ENCODE data around the gene SDK1.

The SDK1 gene

DNA sequence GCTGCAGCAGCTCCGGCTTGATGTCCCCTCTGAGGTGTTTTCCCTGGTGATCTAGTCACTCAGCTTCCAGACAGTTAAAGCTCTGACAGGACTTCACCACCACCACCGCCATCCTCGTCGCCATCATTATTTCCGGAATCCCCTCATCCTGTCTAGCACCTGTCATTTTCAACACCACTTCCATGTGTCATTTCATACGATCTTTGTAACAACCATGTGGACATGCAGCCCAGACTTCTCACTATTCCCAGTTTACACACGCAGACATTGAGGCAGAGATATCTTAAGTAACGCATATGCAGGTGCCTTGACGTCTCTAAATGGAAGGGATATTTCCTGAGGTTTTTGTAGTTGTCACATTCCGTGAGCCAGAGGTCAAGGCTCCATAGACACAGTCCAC lies 850.5 kb downstream of the SDK1 start:
- DNase-seq: no peak

DNA sequence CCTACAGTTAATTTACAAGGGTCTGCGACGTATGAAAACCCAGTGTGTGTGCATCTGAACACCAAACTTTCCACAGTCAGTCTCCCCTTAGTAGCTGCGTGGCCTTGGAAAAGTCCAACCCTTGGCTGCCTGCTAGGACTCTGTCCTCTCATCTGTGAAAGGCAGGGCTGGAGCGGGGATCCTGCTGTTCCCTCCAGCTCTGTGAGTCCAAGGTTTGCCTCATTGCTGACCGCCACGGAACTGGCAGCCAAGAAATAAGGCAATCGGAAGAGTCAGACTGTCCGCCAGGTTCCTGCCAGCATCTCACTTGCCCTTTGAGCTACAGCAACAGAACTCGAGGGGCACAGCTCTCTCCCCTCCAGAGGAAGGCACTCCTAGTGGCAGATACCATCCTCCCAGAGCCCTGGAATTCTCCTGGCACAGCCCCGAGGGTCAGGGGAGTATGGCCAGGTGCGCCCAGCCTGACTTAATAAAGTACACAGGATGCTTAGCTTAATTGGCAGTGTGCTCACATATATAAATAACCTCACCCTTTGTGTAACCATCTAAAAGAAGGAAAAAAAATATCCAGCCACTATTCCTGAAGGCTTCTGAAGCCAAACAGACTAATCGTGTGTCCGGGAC lies 851.0 kb downstream of the SDK1 start:
- DNase-seq: no peak

DNA sequence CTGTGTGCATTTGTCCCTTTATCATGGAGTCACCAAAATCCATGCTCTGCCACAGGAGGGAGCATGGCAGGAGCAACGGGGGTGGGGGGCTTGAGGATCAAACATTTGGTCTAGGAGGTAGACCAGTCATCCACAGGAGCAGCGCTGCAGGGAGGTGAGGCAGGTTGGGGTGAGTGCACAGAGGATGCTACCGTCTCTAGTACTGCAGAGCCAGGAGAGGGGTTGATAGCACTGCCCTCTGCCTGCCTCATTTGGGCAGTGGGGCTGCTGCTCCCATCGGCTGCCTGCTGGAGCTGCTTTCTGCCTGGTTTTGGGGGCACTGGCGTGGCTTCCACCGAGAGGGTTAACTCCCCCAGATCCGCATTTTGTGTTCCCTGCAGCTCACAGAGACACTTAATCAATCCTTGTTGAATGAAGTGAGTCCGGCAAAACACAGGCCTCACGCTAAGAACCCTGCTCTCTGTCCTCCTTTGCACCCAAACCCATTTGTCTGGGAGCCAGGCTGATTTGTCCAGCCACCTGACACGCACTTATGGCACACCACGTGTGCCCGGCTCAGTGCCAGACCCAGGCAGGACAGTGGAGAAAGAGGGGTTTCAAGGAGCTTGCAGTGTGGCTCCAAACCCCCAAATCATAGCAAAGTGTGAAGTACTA lies 854.0 kb downstream of the SDK1 start:
- DNase-seq: no peak

- no peak for DNase-seq
These were observed 855.1 kb downstream of the SDK1 start for GRCh38 chr7:4156190-4156589.

- no peak for DNase-seq
These were observed 856.6 kb downstream of the SDK1 start for GRCh38 chr7:4157651-4158050.

- no peak for DNase-seq
These were observed 857.5 kb downstream of the SDK1 start for GRCh38 chr7:4158441-4159153.

- DNase-seq: no peak
These were observed 858.1 kb downstream of the SDK1 start for GRCh38 chr7:4159154-4159501.

- DNase-seq: no peak
These were observed 858.9 kb downstream of the SDK1 start for GRCh38 chr7:4159761-4160554.

- DNase-seq: no peak
These were observed 862.0 kb downstream of the SDK1 start for GRCh38 chr7:4162884-4163564.

DNA sequence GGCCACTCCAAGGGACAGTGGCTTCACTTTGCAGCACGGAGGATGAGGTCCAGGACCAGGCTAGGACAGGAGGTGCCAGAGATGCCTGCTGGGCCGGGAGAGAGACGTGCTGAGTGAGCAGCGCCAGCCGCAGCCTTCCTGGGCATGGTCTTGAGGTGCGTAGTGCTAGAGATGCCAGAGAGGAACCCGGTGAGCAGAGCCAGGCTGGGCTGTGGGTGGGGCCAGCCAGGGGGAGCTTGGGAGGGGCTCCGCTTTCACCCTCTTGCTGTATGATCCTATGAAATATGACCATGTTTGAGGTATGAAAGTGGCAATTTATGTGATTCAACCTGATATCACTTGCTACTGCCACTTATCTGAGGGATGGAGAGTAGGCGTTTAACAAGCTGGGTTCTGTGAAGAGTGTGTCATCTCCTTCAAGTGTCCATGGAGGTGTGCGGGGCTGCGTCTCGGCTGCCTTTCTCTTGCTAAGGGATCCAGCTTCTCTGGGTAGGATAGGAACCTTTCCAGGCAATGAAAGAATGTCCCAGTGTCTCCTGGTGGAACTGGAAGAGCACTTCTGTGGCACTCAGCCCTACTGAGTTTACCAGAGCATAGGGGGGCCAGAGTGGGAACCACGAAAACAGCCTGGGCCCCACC lies 862.6 kb downstream of the SDK1 start:
- DNase-seq: no peak

DNA sequence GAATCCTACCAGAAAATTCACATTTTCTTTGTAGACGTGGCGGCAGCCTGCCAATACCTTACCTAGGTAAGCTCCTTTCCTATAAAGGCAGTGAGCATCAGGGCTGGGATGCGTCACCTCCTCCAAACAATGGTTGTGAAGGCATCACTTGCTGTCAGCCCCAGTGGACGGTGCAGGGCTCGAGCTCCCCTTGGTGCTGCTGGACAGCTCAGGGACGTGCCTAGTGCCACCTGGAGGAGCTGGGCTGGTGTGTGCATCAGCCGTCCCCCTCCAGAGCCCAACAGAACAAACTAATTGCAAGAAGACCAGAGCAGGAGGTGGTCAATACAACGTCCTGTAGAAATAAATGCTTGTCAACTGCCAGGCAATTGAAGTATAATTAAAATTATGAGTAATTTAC lies 863.5 kb downstream of the SDK1 start:
- no peak for DNase-seq

GRCh38 chr7:4166340-4166739 lies 865.3 kb downstream of the SDK1 start:
- no peak for DNase-seq

DNA sequence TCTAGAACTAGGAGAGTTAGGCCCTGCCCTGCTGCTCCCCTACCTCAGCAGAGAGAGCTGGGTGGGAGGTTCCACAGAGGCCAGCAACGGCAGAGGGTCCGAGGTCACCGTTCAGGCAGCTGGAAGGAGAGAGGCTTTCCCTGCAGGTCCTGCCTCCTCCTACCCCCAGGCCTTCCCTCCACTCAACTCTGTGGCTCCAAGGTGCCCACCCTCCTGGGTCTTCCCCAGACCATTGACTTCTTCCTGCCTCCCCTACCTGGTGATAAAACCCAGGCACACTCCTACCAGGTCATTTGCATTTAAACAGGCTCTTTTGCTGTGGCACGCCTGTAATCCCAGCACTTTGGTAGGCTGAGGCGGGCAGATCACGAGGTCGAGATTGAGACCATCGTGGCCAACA lies 865.8 kb downstream of the SDK1 start:
- no peak for DNase-seq

DNA sequence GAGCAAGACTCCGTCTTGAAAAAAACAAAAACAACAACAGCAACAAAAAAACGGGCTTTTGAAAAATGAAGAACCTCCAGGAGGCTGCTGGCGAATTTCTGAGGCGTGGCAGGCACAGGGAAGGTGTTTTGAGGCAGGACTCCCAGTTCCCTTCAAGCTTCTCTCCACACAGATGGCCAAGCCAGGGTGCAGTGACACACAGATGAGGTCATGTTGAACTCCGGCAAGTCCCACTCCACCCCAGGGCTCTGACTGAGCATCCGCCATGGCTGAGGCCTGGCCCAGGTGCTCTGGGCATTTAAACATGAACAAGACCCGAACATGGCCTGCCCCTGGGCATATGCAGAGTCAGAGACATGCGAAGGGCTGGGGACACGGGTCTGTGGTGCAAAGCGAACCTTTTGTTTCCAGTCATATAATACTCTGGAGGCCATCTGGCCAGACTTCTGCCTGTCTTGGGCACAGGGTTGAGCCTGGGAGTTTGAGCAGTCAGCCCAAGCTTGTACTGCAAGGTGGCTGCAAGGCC lies 866.4 kb downstream of the SDK1 start:
- DNase-seq: no peak

GRCh38 chr7:4168041-4168440 lies 867.0 kb downstream of the SDK1 start:
- no peak for DNase-seq

- no peak for DNase-seq
These were observed 867.5 kb downstream of the SDK1 start for GRCh38 chr7:4168541-4168940.

DNA sequence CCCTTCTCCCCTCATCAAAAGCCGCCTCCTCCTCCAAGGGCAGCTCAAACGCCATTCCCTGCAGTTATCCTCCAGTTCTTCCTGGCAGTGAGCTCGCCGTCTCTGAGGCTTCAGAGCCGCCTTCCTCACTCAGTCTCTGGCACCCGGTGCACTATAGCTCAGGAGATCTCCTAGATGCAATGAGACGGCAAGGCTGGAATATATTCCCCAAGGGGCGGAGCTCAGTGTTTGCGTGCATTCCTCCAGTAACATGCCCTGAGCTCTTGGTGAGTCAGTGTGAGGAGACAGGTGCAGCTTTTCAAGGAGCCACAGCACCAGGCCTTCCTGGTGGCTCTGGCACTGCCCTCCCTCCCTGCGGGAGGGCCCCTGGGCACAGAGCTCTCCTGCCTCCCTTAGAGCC lies 868.4 kb downstream of the SDK1 start:
- DNase-seq: no peak

GRCh38 chr7:4170997-4171786 lies 870.1 kb downstream of the SDK1 start:
- no peak for DNase-seq

- no peak for DNase-seq
These were observed 871.8 kb downstream of the SDK1 start for GRCh38 chr7:4172883-4173282.

GRCh38 chr7:4173615-4174014 lies 872.6 kb downstream of the SDK1 start:
- no peak for DNase-seq

- DNase-seq: no peak
These were observed 873.0 kb downstream of the SDK1 start for GRCh38 chr7:4174016-4174415.
